ENCODE data around the gene IL24. TPM values are rescaled to one million over a fixed set of nuclear protein-coding genes. Genes with fewer than 3 reads are reported as not detected.

The IL24 gene
- total RNA-seq, 4 donors from 2014 or later, result not detected

GRCh38 chr1:206898089-206898914, 1.1 kb downstream of the IL24 start:
- H3K9me3 ChIP-seq, result no peaks in the 10 kb centered on the region
- H3K36me3 ChIP-seq, result no peaks in the 10 kb centered on the region
- no peak overlapping the region for H3K4me3 ChIP-seq
- 62 to 74% methylated on average over 10 to 11 of the region's 11 CpGs for WGBS, 2 donors
- TF ChIP-seq CTCF (IDR thresholded peaks at IDR 0.05) (no peak), POLR2A (IDR thresholded peaks at IDR 0.05) (no peak)
- peaks cover 5 to 15% (median 10%) of the 10 kb centered on the region in 3 donors for H3K4me1 ChIP-seq
- DNase-seq, result no peak
- no peak overlapping the region for H3K27ac ChIP-seq
- peaks cover 0 to 21% (median 0%) of the 10 kb centered on the region in 4 donors for H3K27me3 ChIP-seq
- intact Hi-C loops (cut with DNase I), result no loop called here

GRCh38 chr1:206898915-206899431, 1.7 kb downstream of the IL24 start:
- no peak for TF ChIP-seq CTCF (IDR thresholded peaks at IDR 0.05)
- no peak for TF ChIP-seq POLR2A (IDR thresholded peaks at IDR 0.05)
- DNase-seq, result no peak
- Histone ChIP-seq H3K4me3 (no peak overlapping the region), H3K27ac (no peak overlapping the region), H3K36me3 (no peaks in the 10 kb centered on the region), H3K9me3 (no peaks in the 10 kb centered on the region), H3K4me1 (peaks cover 5 to 15% (median 10%) of the 10 kb centered on the region in 3 donors), H3K27me3 (peaks cover 0 to 21% (median 0%) of the 10 kb centered on the region in 4 donors)
- intact Hi-C loops (cut with DNase I), result no loop called here
- WGBS, 2 donors, result 80 to 88% methylated on average over 10 to 13 of the region's 13 CpGs

GRCh38 chr1:206899717-206900116, 2.5 kb downstream of the IL24 start:
- peaks cover 5 to 15% (median 10%) of the 10 kb centered on the region in 3 donors for H3K4me1 ChIP-seq
- TF ChIP-seq POLR2A (IDR thresholded peaks at IDR 0.05), result no peak
- no peak for TF ChIP-seq CTCF (IDR thresholded peaks at IDR 0.05)
- H3K36me3 ChIP-seq, result no peaks in the 10 kb centered on the region
- peaks cover 0 to 21% (median 0%) of the 10 kb centered on the region in 4 donors for H3K27me3 ChIP-seq
- intact Hi-C loops (cut with DNase I), result no loop called here
- H3K4me3 ChIP-seq, result no peak overlapping the region
- no peaks in the 10 kb centered on the region for H3K9me3 ChIP-seq
- WGBS, 2 donors, result 65 to 71% methylated on average over 5 of the region's 5 CpGs
- no peak for DNase-seq
- no peak overlapping the region for H3K27ac ChIP-seq

- WGBS, 2 donors, result 80 to 96% methylated on average over 1 to 4 of the region's 7 CpGs
Measured at GRCh38 chr1:206900149-206900548, 2.9 kb downstream of the IL24 start.

More at GRCh38 chr1:206900149-206900548, 2.9 kb downstream of the IL24 start:
- no peak for TF ChIP-seq POLR2A (IDR thresholded peaks at IDR 0.05)
- TF ChIP-seq CTCF (IDR thresholded peaks at IDR 0.05), result no peak
- Histone ChIP-seq H3K9me3 (no peaks in the 10 kb centered on the region), H3K27ac (no peak overlapping the region), H3K27me3 (peaks cover 0 to 21% (median 0%) of the 10 kb centered on the region in 4 donors), H3K4me3 (no peak overlapping the region), H3K4me1 (peaks cover 5 to 15% (median 10%) of the 10 kb centered on the region in 3 donors), H3K36me3 (no peaks in the 10 kb centered on the region)
- DNase-seq, result no peak
- intact Hi-C loops (cut with DNase I), result no loop called here
